Spleen (tissue), 11 donors: ENCODE measurements around the gene CNTNAP2. TPM values are rescaled to one million over a fixed set of nuclear protein-coding genes. Genes with fewer than 3 reads are reported as not detected.

ENCODE experiments used
- DNase-seq: peaks from one replicate; pipeline ENCODE4 v3.0.0-alpha.2; 2020
- H3K27ac ChIP-seq, 8 donors: fragments of 200-600 bp; sonication (generic) in 7 of 8; 1 replicate in 4 of 8; 2 replicates in 4 of 8; pipeline versions ENCODE4 v1.5.0 to v1.8.0; 2016 to 2021; ENCODE audit warnings: inconsistent platforms in 4 of 8, mild to moderate bottlenecking in 4 of 8, moderate library complexity in 1 of 8
- H3K27me3 ChIP-seq, 7 donors: fragments of 200-600 bp; sonication (generic) in 6 of 7; replicated peaks in 1 of 7; 1 replicate in 4 of 7; 2 replicates in 3 of 7; pipeline versions ENCODE4 v1.5.0 to v1.8.0; 2016 to 2021; ENCODE audit warnings: inconsistent platforms in 3 of 7, mild to moderate bottlenecking in 1 of 7
- H3K36me3 ChIP-seq, 6 donors: fragments of 200-600 bp; sonication (generic) in 5 of 6; 1 replicate in 4 of 6; 2 replicates in 2 of 6; pipeline versions ENCODE4 v1.5.0 to v1.8.0; 2016 to 2021; ENCODE audit warnings: inconsistent platforms in 2 of 6
- H3K4me1 ChIP-seq, 6 donors: fragments of 200-600 bp; sonication (generic) in 5 of 6; 1 replicate in 3 of 6; 2 replicates in 3 of 6; pipeline versions ENCODE4 v1.5.0 to v1.8.0; 2016 to 2021; ENCODE audit warnings: inconsistent platforms in 3 of 6
- H3K4me3 ChIP-seq, 8 donors: fragments of 200-600 bp; sonication (generic) in 7 of 8; 1 replicate in 4 of 8; 2 replicates in 4 of 8; pipeline versions ENCODE4 v1.5.0 to v1.8.0; 2016 to 2021; ENCODE audit warnings: inconsistent platforms in 4 of 8, mild to moderate bottlenecking in 4 of 8, moderate library complexity in 2 of 8
- H3K9me3 ChIP-seq, 8 donors: fragments of 200-600 bp; sonication (generic) in 7 of 8; 1 replicate in 4 of 8; 2 replicates in 4 of 8; pipeline versions ENCODE4 v1.5.0 to v1.8.0; 2016 to 2021; ENCODE audit warnings: inconsistent platforms in 4 of 8
- POLR2A ChIP-seq, 3 donors: fragments of 450-650 bp; IDR thresholded peaks; one replicate each; pipeline ENCODE4 v1.5.1; 2017; ENCODE audit warnings: antibody characterized with exemption in 3 of 3, mild to moderate bottlenecking in 1 of 3
- POLR2AphosphoS5 ChIP-seq, 3 donors: sonication (generic); formaldehyde crosslinking; IDR thresholded peaks; one replicate each; pipeline ENCODE4 v1.5.1; 2017; ENCODE audit warnings: antibody characterized with exemption in 3 of 3
- WGBS, 5 donors: extraction: QIAGEN DNeasy Blood & Tissue Kit in 3 of 5; methylation state at CpG; one replicate each; pipeline versions ENCODE4 v1.1.5 to v1.1.7; 2013 to 2018; 5-methylcytosine and 5-hydroxymethylcytosine counted together
- intact Hi-C: fragments of 100-400 bp; cut with DNase I; formaldehyde crosslinking; loops from one replicate; pipeline ENCODE4 v1.15.0; 2023; ENCODE audit warnings: low total_unique reads
- polyA plus RNA-seq, 3 donors: library from polyadenylated mRNA; stranded (reverse); fragments of 200-250 nt; gene quantifications; one replicate each; pipeline ENCODE4 v1.2.1, GENCODE V29; 2013
- total RNA-seq, 7 donors: library from RNA; depleted of rRNA in 3 of 7; stranded (reverse); fragments of >200 nt in 3 of 7; fragmentation: NEBNext Ultra II Directional in 4 of 7; extraction: Animal tissue kit (Norgen Biotek cat#: 25700) in 4 of 7; gene quantifications; one replicate each; pipeline versions ENCODE4 v1.1.0 to v1.2.1, GENCODE V29; 2016 to 2021
- TF ChIP-seq, protein P1 (sequence below), 11 experiments: fragments of 200-600 bp in 7 of 11; fragments of 450-650 bp in 4 of 11; sonication (generic) in 4 of 11; IDR thresholded peaks in 8 of 11; conservative IDR thresholded peaks in 3 of 11; 1 replicate in 7 of 11; 2 replicates in 4 of 11; pipeline versions ENCODE4 v1.4.0 to v1.8.0; 2016 to 2021; ENCODE audit warnings: antibody characterized with exemption in 11 of 11, inconsistent platforms in 4 of 11, mild to moderate bottlenecking in 1 of 11
- donor health status: healthy with polysubstance abuse.
- donor health status: DM: no; HTN: no; CAD: no; lungs with moderate emphysema.
- donor health status: DM: no; HTN: no; CAD: no.
- donor health status: Bipolar disorder and iron deficiency.
- donor health status: healthy.
- donor health status: DM: no; HTN: no; CAD: no.
- donor health status: DM: yes; HTN: yes; CAD: no.

The CNTNAP2 gene
- total and polyA plus RNA-seq, 10 donors: 0.13 to 2.0 (median 0.82) TPM

- Histone ChIP-seq H3K36me3 (no peaks in the 10 kb centered on the region), H3K4me1 (no peaks in the 10 kb centered on the region), H3K27me3 (peaks cover 0 to 7% (median 0%) of the 10 kb centered on the region in 7 donors), H3K27ac (no peak overlapping the region), H3K4me3 (no peak overlapping the region), H3K9me3 (peaks cover 0 to 6% (median 0%) of the 10 kb centered on the region in 8 donors)
- TF ChIP-seq POLR2AphosphoS5 (IDR thresholded peaks at IDR 0.05) (no peak), POLR2A (IDR thresholded peaks at IDR 0.05) (no peak)
- intact Hi-C loops: no loop called here
- DNase-seq: no peak
- 81 to 88% (median 83%) methylated on average over 9 of the region's 9 CpGs for WGBS, 5 donors
Measured at GRCh38 chr7:148093375-148094166, 1977.0 kb downstream of the CNTNAP2 start.

DNA sequence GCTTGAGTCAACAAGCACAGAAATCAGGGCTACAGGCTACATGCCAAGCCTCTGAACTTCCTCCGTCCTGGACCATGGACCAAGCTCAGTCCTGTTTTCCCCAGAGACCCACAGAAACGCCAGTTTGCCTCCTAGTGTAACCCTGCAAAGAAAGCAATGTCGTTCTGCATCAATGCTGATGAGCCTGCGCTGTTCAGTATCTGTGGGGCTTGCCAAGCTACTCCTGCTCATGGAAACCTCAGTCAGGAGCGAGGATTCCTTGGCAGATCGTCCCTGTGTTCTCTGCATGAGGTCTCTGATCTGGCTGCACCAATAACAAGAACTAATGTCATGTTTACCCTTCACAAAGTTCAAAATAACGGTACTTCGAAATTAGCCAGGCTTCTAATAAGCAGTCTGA is 1978.5 kb downstream of the CNTNAP2 start:
- Histone ChIP-seq H3K9me3 (no peaks in the 10 kb centered on the region), H3K36me3 (no peaks in the 10 kb centered on the region), H3K4me1 (no peaks in the 10 kb centered on the region), H3K27me3 (peaks cover 0 to 7% (median 0%) of the 10 kb centered on the region in 7 donors), H3K27ac (no peak overlapping the region), H3K4me3 (no peak overlapping the region)
- WGBS, 5 donors: 63 to 72% (median 68%) methylated on average over 8 of the region's 8 CpGs
- DNase-seq: no peak
- intact Hi-C loops: no loop called here
- no peak for TF ChIP-seq POLR2A (IDR thresholded peaks at IDR 0.05)
- TF ChIP-seq, protein P1, sequence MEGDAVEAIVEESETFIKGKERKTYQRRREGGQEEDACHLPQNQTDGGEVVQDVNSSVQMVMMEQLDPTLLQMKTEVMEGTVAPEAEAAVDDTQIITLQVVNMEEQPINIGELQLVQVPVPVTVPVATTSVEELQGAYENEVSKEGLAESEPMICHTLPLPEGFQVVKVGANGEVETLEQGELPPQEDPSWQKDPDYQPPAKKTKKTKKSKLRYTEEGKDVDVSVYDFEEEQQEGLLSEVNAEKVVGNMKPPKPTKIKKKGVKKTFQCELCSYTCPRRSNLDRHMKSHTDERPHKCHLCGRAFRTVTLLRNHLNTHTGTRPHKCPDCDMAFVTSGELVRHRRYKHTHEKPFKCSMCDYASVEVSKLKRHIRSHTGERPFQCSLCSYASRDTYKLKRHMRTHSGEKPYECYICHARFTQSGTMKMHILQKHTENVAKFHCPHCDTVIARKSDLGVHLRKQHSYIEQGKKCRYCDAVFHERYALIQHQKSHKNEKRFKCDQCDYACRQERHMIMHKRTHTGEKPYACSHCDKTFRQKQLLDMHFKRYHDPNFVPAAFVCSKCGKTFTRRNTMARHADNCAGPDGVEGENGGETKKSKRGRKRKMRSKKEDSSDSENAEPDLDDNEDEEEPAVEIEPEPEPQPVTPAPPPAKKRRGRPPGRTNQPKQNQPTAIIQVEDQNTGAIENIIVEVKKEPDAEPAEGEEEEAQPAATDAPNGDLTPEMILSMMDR (IDR thresholded peaks at IDR 0.05 in 8 of 11, conservative IDR thresholded peaks at IDR 0.05 in 3 of 11): no peak
- TF ChIP-seq POLR2AphosphoS5 (IDR thresholded peaks at IDR 0.05): no peak

GRCh38 chr7:148104136-148104716 is 1987.6 kb downstream of the CNTNAP2 start:
- H3K4me1 ChIP-seq: no peaks in the 10 kb centered on the region
- peaks cover 0 to 10% (median 0%) of the 10 kb centered on the region in 8 donors for H3K9me3 ChIP-seq
- TF ChIP-seq POLR2AphosphoS5 (IDR thresholded peaks at IDR 0.05) (no peak), POLR2A (IDR thresholded peaks at IDR 0.05) (no peak)
- TF ChIP-seq, protein P1 (IDR thresholded peaks at IDR 0.05 in 8 of 11, conservative IDR thresholded peaks at IDR 0.05 in 3 of 11): no peak

DNA sequence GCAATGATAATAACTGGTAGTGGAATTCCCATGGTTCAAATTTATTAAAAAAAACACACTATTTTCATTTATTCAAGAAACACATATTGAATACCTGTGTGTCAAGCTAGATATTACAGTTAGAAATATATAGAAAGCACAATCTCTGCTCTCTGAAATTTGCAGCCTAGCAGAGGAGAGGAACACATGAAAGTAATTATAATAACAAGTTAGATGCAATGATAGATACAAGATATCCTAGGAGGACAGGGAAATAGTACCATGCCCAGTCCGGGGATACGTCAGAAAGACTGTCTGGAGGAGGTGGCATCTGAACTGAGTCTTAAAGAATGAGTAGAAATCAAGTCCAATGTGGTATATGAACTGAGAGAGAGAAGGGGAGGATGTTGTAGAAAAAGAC is 1988.3 kb downstream of the CNTNAP2 start:
- DNase-seq: no peak
- 76 to 91% (median 85%) methylated on average over 2 of the region's 2 CpGs for WGBS, 5 donors
- H3K4me1 ChIP-seq: no peaks in the 10 kb centered on the region
- no peak overlapping the region for H3K4me3 ChIP-seq
- no peaks in the 10 kb centered on the region for H3K36me3 ChIP-seq
- H3K27me3 ChIP-seq: no peaks in the 10 kb centered on the region
- intact Hi-C loops: no loop called here
- peaks cover 0 to 10% (median 0%) of the 10 kb centered on the region in 8 donors for H3K9me3 ChIP-seq
- no peak overlapping the region for H3K27ac ChIP-seq
- TF ChIP-seq, protein P1 (IDR thresholded peaks at IDR 0.05 in 8 of 11, conservative IDR thresholded peaks at IDR 0.05 in 3 of 11): no peak
- TF ChIP-seq POLR2A (IDR thresholded peaks at IDR 0.05) (no peak), POLR2AphosphoS5 (IDR thresholded peaks at IDR 0.05) (no peak)

More at GRCh38 chr7:148104136-148104716, 1987.6 kb downstream of the CNTNAP2 start:
- intact Hi-C loops: no loop called here
- H3K27ac ChIP-seq: no peak overlapping the region
- H3K36me3 ChIP-seq: no peaks in the 10 kb centered on the region
- no peak for DNase-seq
- no peak overlapping the region for H3K4me3 ChIP-seq
- H3K27me3 ChIP-seq: no peaks in the 10 kb centered on the region
- WGBS, 5 donors: 55 to 62% (median 61%) methylated on average over 4 of the region's 4 CpGs
